HepG2 (cell line): ENCODE results near the gene BAIAP2L1. TPM values are rescaled to one million over a fixed set of nuclear protein-coding genes. Genes with fewer than 3 reads are reported as not detected.

Source experiments
- CBX2 ChIP-seq, 2 experiments: fragments of 200-600 bp in 1 of 2; sonication (generic); formaldehyde crosslinking in 1 of 2; IDR thresholded peaks; 2 replicates each; pipeline versions ENCODE4 v1.7.0 to v1.8.1; 2018 to 2022; ENCODE audit warnings: low read depth in 2 of 2, low read length in 1 of 2, mild to moderate bottlenecking in 1 of 2, missing genetic modification reagents in 1 of 2
- CEBPB ChIP-seq: IDR thresholded peaks from 2 replicates; pipeline ENCODE4 v1.6.1; 2011; ENCODE audit warnings: low read depth, low read length, improper control_type of control experiment, borderline replicate concordance
- IKZF5 ChIP-seq: IDR thresholded peaks from 2 replicates; pipeline ENCODE4 v1.6.1; 2018; ENCODE audit warnings: missing genetic modification reagents, mild to moderate bottlenecking, missing compliant biosample characterization
- JUNB ChIP-seq: sonication (generic); formaldehyde crosslinking; IDR thresholded peaks from 2 replicates; pipeline ENCODE4 v1.8.0; 2022; ENCODE audit warnings: missing genetic modification reagents, mild to moderate bottlenecking, borderline replicate concordance
- NPAS2 ChIP-seq: sonication (generic); formaldehyde crosslinking; IDR thresholded peaks from 2 replicates; pipeline ENCODE4 v1.8.0; 2022; ENCODE audit warnings: mild to moderate bottlenecking, missing genetic modification reagents, borderline replicate concordance
- NR3C1 ChIP-seq: sonication (generic); formaldehyde crosslinking; IDR thresholded peaks from 2 replicates; pipeline ENCODE4 v1.4.0; 2020; ENCODE audit warnings: missing genetic modification reagents
- SIN3B ChIP-seq: fragments of 150-350 bp; IDR thresholded peaks from 2 replicates; pipeline ENCODE4 v1.6.1; 2014; ENCODE audit warnings: low read length
- SP1 ChIP-seq, 2 experiments: fragments of 450-650 bp in 1 of 2; sonication (generic) in 1 of 2; formaldehyde crosslinking in 1 of 2; IDR thresholded peaks; 2 replicates each; pipeline versions ENCODE4 v1.4.0 to v1.6.1; 2016 to 2020; ENCODE audit warnings: missing genetic modification reagents in 1 of 2
- TBX2 ChIP-seq: sonication (generic); formaldehyde crosslinking; IDR thresholded peaks from 2 replicates; pipeline ENCODE4 v1.5.0; 2020; ENCODE audit warnings: missing genetic modification reagents, mild to moderate bottlenecking, borderline replicate concordance
- TBX3 ChIP-seq: fragments of 450-650 bp; IDR thresholded peaks from 2 replicates; pipeline ENCODE4 v1.6.1; 2017; ENCODE audit warnings: antibody characterized with exemption, mild to moderate bottlenecking, inconsistent platforms, borderline replicate concordance
- YEATS2 ChIP-seq: sonication (generic); formaldehyde crosslinking; IDR thresholded peaks from 2 replicates; pipeline ENCODE4 v1.4.0; 2020; ENCODE audit warnings: missing genetic modification reagents, borderline replicate concordance
- ZBED4 ChIP-seq: sonication (generic); formaldehyde crosslinking; IDR thresholded peaks from 2 replicates; pipeline ENCODE4 v1.4.0; 2020; ENCODE audit warnings: missing genetic modification reagents, borderline replicate concordance
- ZBTB34 ChIP-seq: sonication (generic); formaldehyde crosslinking; IDR thresholded peaks from 2 replicates; pipeline ENCODE4 v1.8.0; 2022; ENCODE audit warnings: mild to moderate bottlenecking, missing genetic modification reagents
- ZNF124 ChIP-seq: sonication (generic); formaldehyde crosslinking; IDR thresholded peaks from 2 replicates; pipeline ENCODE4 v1.4.0; 2020; ENCODE audit warnings: missing genetic modification reagents
- ZNF598 ChIP-seq: sonication (generic); formaldehyde crosslinking; IDR thresholded peaks from 2 replicates; pipeline ENCODE4 v1.5.1; 2020; ENCODE audit warnings: mild to moderate bottlenecking, missing genetic modification reagents, borderline replicate concordance
- ZNF703 ChIP-seq: sonication (generic); formaldehyde crosslinking; IDR thresholded peaks from 2 replicates; pipeline ENCODE4 v1.5.1; 2020; ENCODE audit warnings: missing genetic modification reagents, mild to moderate bottlenecking, moderate library complexity, borderline replicate concordance
- ZNF773 ChIP-seq: sonication (generic); formaldehyde crosslinking; IDR thresholded peaks from 2 replicates; pipeline ENCODE4 v1.4.0; 2020; ENCODE audit warnings: missing genetic modification reagents, borderline replicate concordance
- ZNF777 ChIP-seq: sonication (generic); formaldehyde crosslinking; IDR thresholded peaks from 2 replicates; pipeline ENCODE4 v1.4.0; 2020; ENCODE audit warnings: missing genetic modification reagents
- polyA plus RNA-seq, 8 experiments: library from polyadenylated mRNA; depleted of rRNA in 3 of 8; stranded (reverse) in 7 of 8; unstranded in 1 of 8; fragments of >200 nt; fragmentation: Illumina TruSeq in 4 of 8; extraction: Trizol in 4 of 8; gene quantifications; 2 replicates each; pipeline versions ENCODE4 v1.2.1 to v1.2.3, GENCODE V29; 2011 to 2016; ENCODE audit warnings: low read depth in 4 of 8, missing spikeins in 1 of 8, mixed read lengths in 1 of 8; ENCODE audit not compliant: insufficient read depth in 1 of 8
- total RNA-seq, 5 experiments: library from RNA; depleted of rRNA; stranded (reverse); fragments of >200 nt; fragmentation: Illumina TruSeq; extraction: Trizol; gene quantifications; 2 replicates each; pipeline ENCODE4 v1.2.3, GENCODE V29; 2016; ENCODE audit warnings: low read depth in 1 of 5
- TF ChIP-seq, protein P1 (sequence below): sonication (generic); formaldehyde crosslinking; IDR thresholded peaks from 2 replicates; pipeline ENCODE4 v1.4.0; 2020; ENCODE audit warnings: mild to moderate bottlenecking, missing genetic modification reagents
- TF ChIP-seq, protein P2 (sequence below): sonication (generic); formaldehyde crosslinking; IDR thresholded peaks from 2 replicates; pipeline ENCODE4 v1.9.0; 2021; ENCODE audit warnings: missing genetic modification reagents, borderline replicate concordance

The BAIAP2L1 gene
- total and polyA plus RNA-seq, 2 of the 13 experiments (the other 11 are each of a cell fraction or from before 2014, with no cell fraction given) = 13.0 to 21.5 TPM

DNA sequence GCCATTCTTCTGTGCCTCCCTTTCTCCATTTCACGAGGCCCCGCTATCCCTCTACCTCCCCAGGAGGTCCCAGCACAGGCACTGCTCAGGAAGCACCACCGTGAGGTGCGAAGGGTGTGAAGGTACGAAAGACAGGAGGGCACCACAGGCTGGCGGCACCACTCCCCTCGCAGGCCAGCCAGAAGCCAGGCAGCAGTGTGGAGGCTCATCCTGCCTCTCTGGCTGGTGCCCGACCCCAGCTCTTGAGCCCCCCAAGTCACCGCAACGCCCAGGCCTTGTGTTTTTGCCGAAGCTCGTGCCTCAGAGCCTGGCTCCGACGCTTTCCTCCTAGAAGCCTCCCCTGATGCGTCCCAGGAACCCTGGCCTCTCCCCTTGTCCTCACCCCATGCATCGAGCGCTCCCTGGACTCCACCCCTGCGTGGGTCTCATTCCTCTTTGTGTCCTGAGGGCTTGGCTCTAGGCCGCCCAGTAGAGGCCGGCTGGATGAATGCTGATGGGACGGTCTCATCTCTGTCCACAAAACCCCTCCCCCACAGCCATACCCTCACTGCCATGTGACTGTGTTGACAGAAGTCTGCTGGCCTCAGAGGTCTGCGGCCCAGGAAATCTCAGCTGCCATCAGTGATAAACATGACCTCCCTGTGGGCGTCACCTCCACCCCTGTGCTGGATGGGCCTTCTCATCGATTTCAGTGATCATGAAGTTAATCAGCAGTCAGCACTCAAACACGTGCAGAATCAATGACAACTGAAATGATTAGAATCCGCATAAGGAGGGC is 100.1 kb downstream of the BAIAP2L1 start (continued):
- TF ChIP-seq ZBTB34 (CRISPR knock-in tag) = 0 out of 2 replicates have a peak, but pooled peaks have one; percentile 17
- TF ChIP-seq ZNF598 (CRISPR knock-in tag) = no peak
- TF ChIP-seq SIN3B = no peak
- TF ChIP-seq, protein P1, sequence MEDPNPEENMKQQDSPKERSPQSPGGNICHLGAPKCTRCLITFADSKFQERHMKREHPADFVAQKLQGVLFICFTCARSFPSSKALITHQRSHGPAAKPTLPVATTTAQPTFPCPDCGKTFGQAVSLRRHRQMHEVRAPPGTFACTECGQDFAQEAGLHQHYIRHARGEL = no peak
- TF ChIP-seq IKZF5 (CRISPR knock-in tag) = peak; percentile 87
- no peak for TF ChIP-seq ZNF703 (CRISPR knock-in tag)
- no peak; the same call in 1 of the 2 replicates for TF ChIP-seq ZBED4
- peak; percentile 75 for TF ChIP-seq TBX2 (CRISPR knock-in tag)
- no peak for TF ChIP-seq NPAS2 (CRISPR knock-in tag)
- TF ChIP-seq ZNF777 (CRISPR knock-in tag) = 0 out of 2 replicates have a peak, but pooled peaks have one; percentile 35
- no peak for TF ChIP-seq JUNB (CRISPR knock-in tag)
- TF ChIP-seq TBX3 = no peak
- TF ChIP-seq YEATS2 (CRISPR knock-in tag) = no peak; the same call in 1 of the 2 replicates
- TF ChIP-seq, protein P2, sequence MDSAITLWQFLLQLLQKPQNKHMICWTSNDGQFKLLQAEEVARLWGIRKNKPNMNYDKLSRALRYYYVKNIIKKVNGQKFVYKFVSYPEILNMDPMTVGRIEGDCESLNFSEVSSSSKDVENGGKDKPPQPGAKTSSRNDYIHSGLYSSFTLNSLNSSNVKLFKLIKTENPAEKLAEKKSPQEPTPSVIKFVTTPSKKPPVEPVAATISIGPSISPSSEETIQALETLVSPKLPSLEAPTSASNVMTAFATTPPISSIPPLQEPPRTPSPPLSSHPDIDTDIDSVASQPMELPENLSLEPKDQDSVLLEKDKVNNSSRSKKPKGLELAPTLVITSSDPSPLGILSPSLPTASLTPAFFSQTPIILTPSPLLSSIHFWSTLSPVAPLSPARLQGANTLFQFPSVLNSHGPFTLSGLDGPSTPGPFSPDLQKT (CRISPR knock-in tag) = no peak
- TF ChIP-seq ZNF773 (CRISPR knock-in tag) = no peak
- TF ChIP-seq CEBPB = no peak
- TF ChIP-seq ZNF124 = no peak
- no peak for TF ChIP-seq SP1 (IDR thresholded peaks at IDR 0.05)
- TF ChIP-seq SP1 (CRISPR knock-in tag; IDR thresholded peaks at IDR 0.05) = no peak
- no peak for TF ChIP-seq CBX2 (IDR thresholded peaks at IDR 0.05; ENCODE audit: low read depth, low read length)
- TF ChIP-seq CBX2 (CRISPR knock-in tag; IDR thresholded peaks at IDR 0.05; ENCODE audit: low read depth) = no peak
- no peak for TF ChIP-seq NR3C1 (CRISPR knock-in tag)
